NCI-H2081 treated with DMSO at 0.1 percent for 48 hours (cell line): ENCODE measurements around the gene CFAP65.
A peak's percentile ranks its signal among the peaks of the same experiment; 100 is the strongest.

Experiments used
- DNase-seq: peaks from one replicate; lab custom pipeline; 2025; lab: John Stamatoyannopoulos, UW

Gene CFAP65

GRCh38 chr2:219009294-219009693 is 32.0 kb downstream of the CFAP65 start:
- DNase-seq: no peak

- DNase-seq: no peak
Observed at GRCh38 chr2:219003979-219004378, 37.3 kb downstream of the CFAP65 start.

GRCh38 chr2:219003267-219003634 is 38.1 kb downstream of the CFAP65 start:
- no peak for DNase-seq

GRCh38 chr2:219002395-219003266 is 38.7 kb downstream of the CFAP65 start:
- DNase-seq: peak; percentile 38

GRCh38 chr2:219001577-219002394 is 39.5 kb downstream of the CFAP65 start:
- peak; percentile 92 for DNase-seq

- no peak for DNase-seq
Observed at GRCh38 chr2:219001100-219001576, 40.2 kb downstream of the CFAP65 start.

GRCh38 chr2:219000569-219000960 is 40.8 kb downstream of the CFAP65 start:
- no peak for DNase-seq

- peak; percentile 72 for DNase-seq
Observed at GRCh38 chr2:218999881-219000568, 41.3 kb downstream of the CFAP65 start.

GRCh38 chr2:218999021-218999880 is 42.1 kb downstream of the CFAP65 start:
- no peak for DNase-seq

- DNase-seq: no peak
Observed at GRCh38 chr2:218998414-218999002, 42.8 kb downstream of the CFAP65 start.

GRCh38 chr2:218997731-218998130 is 43.6 kb downstream of the CFAP65 start:
- peak; percentile 39 for DNase-seq

- DNase-seq: peak; percentile 55
Observed at GRCh38 chr2:218996937-218997336, 44.4 kb downstream of the CFAP65 start.

- DNase-seq: peak; percentile 49
Observed at GRCh38 chr2:218995972-218996711, 45.2 kb downstream of the CFAP65 start.

GRCh38 chr2:218995561-218995960 is 45.8 kb downstream of the CFAP65 start:
- DNase-seq: no peak

- peak; percentile 20 for DNase-seq
Observed at GRCh38 chr2:218993345-218994315, 47.7 kb downstream of the CFAP65 start, which contains the start of gene CRYBA2. Gene CRYBA2 (minus strand): TSS chr2:218993422. CDS start chr2:218993176, 246 bp downstream.

GRCh38 chr2:218992703-218993344 is 48.5 kb downstream of the CFAP65 start:
- no peak for DNase-seq

GRCh38 chr2:218992196-218992595 is 49.1 kb downstream of the CFAP65 start:
- DNase-seq: no peak

GRCh38 chr2:218991674-218992168 is 49.6 kb downstream of the CFAP65 start:
- no peak for DNase-seq
